ENCODE measurements around the gene TGFBI.

The TGFBI gene

GRCh38 chr5:136082390-136083193 lies 53.8 kb downstream of the TGFBI start:
- in situ Hi-C loops (cut with MboI; ENCODE audit: low sequenced_read_pairs) = no loop called here

GRCh38 chr5:136084698-136085097 lies 55.9 kb downstream of the TGFBI start:
- in situ Hi-C loops (cut with MboI; ENCODE audit: low sequenced_read_pairs) = no loop called here

GRCh38 chr5:136086783-136087566 lies 58.2 kb downstream of the TGFBI start:
- in situ Hi-C loops (cut with MboI; ENCODE audit: low sequenced_read_pairs) = no loop called here

- in situ Hi-C loops (cut with MboI; ENCODE audit: low sequenced_read_pairs) = no loop called here
These were observed 59.4 kb downstream of the TGFBI start for GRCh38 chr5:136087961-136088871.

- in situ Hi-C loops (cut with MboI; ENCODE audit: low sequenced_read_pairs) = no loop called here
These were observed 61.0 kb downstream of the TGFBI start for GRCh38 chr5:136089791-136090190.

- in situ Hi-C loops (cut with MboI; ENCODE audit: low sequenced_read_pairs) = no loop called here
These were observed 61.5 kb downstream of the TGFBI start for GRCh38 chr5:136090319-136090718.

- in situ Hi-C loops (cut with MboI; ENCODE audit: low sequenced_read_pairs) = no loop called here
These were observed 65.6 kb downstream of the TGFBI start for GRCh38 chr5:136094189-136094912.

- in situ Hi-C loops (cut with MboI; ENCODE audit: low sequenced_read_pairs) = no loop called here
These were observed 66.3 kb downstream of the TGFBI start for GRCh38 chr5:136094913-136095641.

- in situ Hi-C loops (cut with MboI; ENCODE audit: low sequenced_read_pairs) = no loop called here
These were observed 69.4 kb downstream of the TGFBI start for GRCh38 chr5:136098176-136098575.

- in situ Hi-C loops (cut with MboI; ENCODE audit: low sequenced_read_pairs) = no loop called here
These were observed 71.1 kb downstream of the TGFBI start for GRCh38 chr5:136099870-136100269.

- in situ Hi-C loops (cut with MboI; ENCODE audit: low sequenced_read_pairs) = no loop called here
These were observed 73.1 kb downstream of the TGFBI start for GRCh38 chr5:136101884-136102283.

- in situ Hi-C loops (cut with MboI; ENCODE audit: low sequenced_read_pairs) = no loop called here
These were observed 74.3 kb downstream of the TGFBI start for GRCh38 chr5:136103118-136103517.

- in situ Hi-C loops (cut with MboI; ENCODE audit: low sequenced_read_pairs) = no loop called here
These were observed 75.6 kb downstream of the TGFBI start for GRCh38 chr5:136104306-136104965.

- in situ Hi-C loops (cut with MboI; ENCODE audit: low sequenced_read_pairs) = no loop called here
These were observed 77.7 kb downstream of the TGFBI start for GRCh38 chr5:136106351-136107031.

GRCh38 chr5:136108180-136108611 lies 79.4 kb downstream of the TGFBI start:
- in situ Hi-C loops (cut with MboI; ENCODE audit: low sequenced_read_pairs) = no loop called here

GRCh38 chr5:136108766-136109165 lies 80.0 kb downstream of the TGFBI start:
- in situ Hi-C loops (cut with MboI; ENCODE audit: low sequenced_read_pairs) = no loop called here

GRCh38 chr5:136109453-136110135 lies 80.8 kb downstream of the TGFBI start:
- in situ Hi-C loops (cut with MboI; ENCODE audit: low sequenced_read_pairs) = no loop called here

Measured in HL-60/S4 treated with retinoic acid at 250 ng/mL for 4 days and 3 days (cell line).